SK-N-SH (cell line): ENCODE measurements around the gene RGMA. TPM values are rescaled to one million over a fixed set of nuclear protein-coding genes. Genes with fewer than 3 reads are reported as not detected.

Experiments
- CTCF ChIA-PET: fragments of 300-600, 350-600 bp; formaldehyde crosslinking; extraction: SDS; loops from one replicate; lab custom pipeline; 2021; lab: Yijun Ruan, JAX
- POLR2A ChIA-PET: fragments of 350-600 bp; sonication (Branson Sonifier 250); formaldehyde crosslinking; extraction: SDS; loops from one replicate; lab custom pipeline; 2020; ENCODE audit warnings: antibody characterized with exemption, inconsistent platforms; lab: Yijun Ruan, JAX
- DNase-seq: peaks from one replicate; pipeline ENCODE4 v3.0.0; 2012
- H2AFZ ChIP-seq: fragments of 200-600 bp; sonication (generic); 2 replicates; pipeline ENCODE4 v1.8.1; 2016; ENCODE audit warnings: antibody characterized with exemption, mild to moderate bottlenecking, low read depth
- H3F3A ChIP-seq: fragments of 200-600 bp; sonication (generic); replicated peaks from 2 replicates; pipeline ENCODE3; 2016; ENCODE audit warnings: antibody characterized with exemption, mild to moderate bottlenecking; ENCODE audit not compliant: insufficient read depth
- H3K27ac ChIP-seq, 2 experiments: fragments of 200-500 bp in 1 of 2; fragments of 200-600 bp in 1 of 2; sonication (Bioruptor generic) in 1 of 2; sonication (generic), shearing (Covaris generic) in 1 of 2; 2 replicates each; pipeline versions ENCODE4 v1.5.1 to v1.6.1; 2014 to 2016; ENCODE audit warnings: low read depth in 2 of 2, inconsistent platforms in 1 of 2, low read length in 1 of 2, mild to moderate bottlenecking in 1 of 2, mixed read lengths in 1 of 2
- H3K27me3 ChIP-seq: fragments of 200-600 bp; sonication (generic), shearing (Covaris generic); 2 replicates; pipeline ENCODE4 v1.6.1; 2016; ENCODE audit warnings: mixed run types; ENCODE audit not compliant: insufficient read depth
- H3K36me3 ChIP-seq, 2 experiments: fragments of 200-500 bp in 1 of 2; fragments of 200-600 bp in 1 of 2; sonication (Bioruptor generic) in 1 of 2; sonication (generic) in 1 of 2; replicated peaks in 1 of 2; 2 replicates each; pipeline versions ENCODE3 to v1.5.1; 2014 to 2016; ENCODE audit warnings: low read length in 1 of 2, mild to moderate bottlenecking in 1 of 2; ENCODE audit not compliant: insufficient read depth in 2 of 2, control insufficient read depth in 1 of 2
- H3K4me1 ChIP-seq, 2 experiments: fragments of 200-500 bp in 1 of 2; fragments of 200-600 bp in 1 of 2; sonication (Bioruptor generic) in 1 of 2; sonication (generic), shearing (Covaris generic) in 1 of 2; 2 replicates each; pipeline versions ENCODE4 v1.5.1 to v1.6.1; 2014 to 2016; ENCODE audit warnings: low read depth in 1 of 2, low read length in 1 of 2, mixed run types in 1 of 2; ENCODE audit not compliant: insufficient read depth in 2 of 2, control insufficient read depth in 1 of 2
- H3K4me2 ChIP-seq: fragments of 200-600 bp; sonication (generic), shearing (Covaris generic); 2 replicates; pipeline ENCODE4 v1.6.1; 2017; ENCODE audit warnings: mixed run types
- H3K4me3 ChIP-seq, 2 experiments: fragments of 200-500 bp in 1 of 2; fragments of 200-600 bp in 1 of 2; sonication (Bioruptor generic) in 1 of 2; sonication (generic), shearing (Covaris generic) in 1 of 2; 2 replicates each; pipeline versions ENCODE4 v1.5.1 to v1.8.1; 2014 to 2016; ENCODE audit warnings: low read depth in 2 of 2, inconsistent platforms in 1 of 2, low read length in 1 of 2, mild to moderate bottlenecking in 1 of 2, mixed read lengths in 1 of 2, moderate library complexity in 1 of 2
- H3K79me2 ChIP-seq: fragments of 200-600 bp; sonication (generic); 2 replicates; pipeline ENCODE4 v1.8.1; 2017; ENCODE audit warnings: mild to moderate bottlenecking; ENCODE audit not compliant: insufficient read depth
- H3K9ac ChIP-seq: fragments of 200-600 bp; sonication (generic); 2 replicates; pipeline ENCODE4 v1.6.1; 2017; ENCODE audit warnings: mixed run types
- H3K9me2 ChIP-seq: fragments of 200-600 bp; sonication (generic); 2 replicates; pipeline ENCODE4 v1.6.1; 2017; ENCODE audit warnings: mixed run types
- H3K9me3 ChIP-seq: fragments of 200-600 bp; sonication (generic); 2 replicates; pipeline ENCODE4 v1.6.1; 2017; ENCODE audit warnings: mixed run types, mild to moderate bottlenecking, moderate library complexity
- H4K20me1 ChIP-seq: fragments of 200-600 bp; sonication (generic); 2 replicates; pipeline ENCODE4 v1.6.1; 2017; ENCODE audit warnings: mild to moderate bottlenecking, mixed run types; ENCODE audit not compliant: insufficient read depth
- CHD2 ChIP-seq: fragments of 150-350 bp; IDR thresholded peaks from 2 replicates; pipeline ENCODE4 v1.6.1; 2018; ENCODE audit warnings: low read length; ENCODE audit not compliant: partially characterized antibody
- CTCF ChIP-seq: fragments of 200-600 bp; sonication (generic); IDR thresholded peaks from 2 replicates; pipeline ENCODE4 v1.6.1; 2017; ENCODE audit warnings: antibody characterized with exemption, mild to moderate bottlenecking, moderate library complexity
- FOXJ3 ChIP-seq: sonication (generic); formaldehyde crosslinking; IDR thresholded peaks from 2 replicates; pipeline ENCODE4 v1.5.1; 2020; ENCODE audit warnings: mild to moderate bottlenecking, missing genetic modification reagents
- GABPA ChIP-seq: IDR thresholded peaks from 2 replicates; pipeline ENCODE4 v1.4.0; 2012; ENCODE audit warnings: low read depth, mild to moderate bottlenecking
- GATA2 ChIP-seq: sonication (generic); formaldehyde crosslinking; IDR thresholded peaks from 2 replicates; pipeline ENCODE4 v1.5.0; 2020; ENCODE audit warnings: mild to moderate bottlenecking, missing genetic modification reagents
- JUND ChIP-seq: IDR thresholded peaks from 2 replicates; pipeline ENCODE4 v1.4.0; 2012
- NRF1 ChIP-seq: IDR thresholded peaks from 2 replicates; pipeline ENCODE4 v1.6.1; 2012; ENCODE audit warnings: low read depth, mild to moderate bottlenecking, low read length
- RFX5 ChIP-seq: IDR thresholded peaks from 2 replicates; pipeline ENCODE4 v1.6.1; 2012; ENCODE audit warnings: mild to moderate bottlenecking, improper control_type of control experiment, low read length
- RXRA ChIP-seq: IDR thresholded peaks from 2 replicates; pipeline ENCODE4 v1.4.0; 2012; ENCODE audit warnings: low read depth, mild to moderate bottlenecking, borderline replicate concordance
- TAF1 ChIP-seq: IDR thresholded peaks from 2 replicates; pipeline ENCODE4 v1.6.1; 2012; ENCODE audit warnings: low read depth, mild to moderate bottlenecking, low read length, moderate library complexity, borderline replicate concordance
- TEAD4 ChIP-seq: IDR thresholded peaks from 2 replicates; pipeline ENCODE4 v1.4.0; 2012; ENCODE audit warnings: mild to moderate bottlenecking, borderline replicate concordance; ENCODE audit not compliant: insufficient read depth
- YY1 ChIP-seq: IDR thresholded peaks from 2 replicates; pipeline ENCODE4 v1.4.0; 2012; ENCODE audit warnings: low read depth, mild to moderate bottlenecking
- WGBS: methylation state at CpG from one replicate; pipeline ENCODE4 v1.1.6; 2017; ENCODE audit warnings: low lambda C conversion rate; 5-methylcytosine and 5-hydroxymethylcytosine counted together
- polyA plus RNA-seq, 3 experiments: library from polyadenylated mRNA; depleted of rRNA; stranded (reverse); fragments of >200 nt; gene quantifications; 2 replicates each; pipeline ENCODE4 v1.2.3, GENCODE V29; 2012
- TF ChIP-seq, protein P1 (sequence below): fragments of 150-350 bp; IDR thresholded peaks from 2 replicates; pipeline ENCODE4 v1.6.1; 2017; ENCODE audit warnings: antibody characterized with exemption, low read length, low read depth, borderline replicate concordance
- TF ChIP-seq, protein P2 (sequence below): IDR thresholded peaks from 2 replicates; pipeline ENCODE4 v1.4.0; 2012; ENCODE audit warnings: low read depth, borderline replicate concordance
- TF ChIP-seq, protein P3 (sequence below): IDR thresholded peaks from 2 replicates; pipeline ENCODE4 v1.6.1; 2012; ENCODE audit warnings: mild to moderate bottlenecking, low read depth, low read length, moderate library complexity
- TF ChIP-seq, protein P4 (sequence below): IDR thresholded peaks from 2 replicates; pipeline ENCODE4; 2012

RGMA gene
- polyA plus RNA-seq, 1 of the 3 experiments (the other 2 are of a cell fraction): 1.5 TPM

- TF ChIP-seq CTCF: no peak
- no peak for TF ChIP-seq JUND
Observed at GRCh38 chr15:93089727-93090305, 805 bp upstream of the RGMA start (continued).

- POLR2A ChIA-PET: interaction anchor here (0.5 kb wide), 1 partner anchor 155 kb away, joined by 3 read pairs; no protein-coding TSS in a partner anchor
- Histone ChIP-seq H3K4me3 (peak overlapping the region; percentile 40 to 60), H3K4me1 (peaks cover 0 to 8% of the 10 kb centered on the region in 2 experiments; a peak in 1 of 4 replicates), H3K79me2 (no peaks in the 10 kb centered on the region), H2AFZ (peak overlapping the region; percentile 46; the same call in 1 of the 2 replicates), H3F3A (no peaks in the 10 kb centered on the region), H3K9ac (no peak overlapping the region), H4K20me1 (no peaks in the 10 kb centered on the region), H3K27me3 (peaks cover 45% of the 10 kb centered on the region; the same call in 1 of the 2 replicates), H3K4me2 (peak overlapping the region; percentile 76), H3K9me3 (no peaks in the 10 kb centered on the region), H3K36me3 (no peaks in the 10 kb centered on the region), H3K27ac (no peak overlapping the region), H3K9me2 (no peaks in the 10 kb centered on the region)
- CTCF ChIA-PET: interaction anchor here (0.6 to 2.6 kb wide), 79 partner anchors 11 to 1236 kb away, joined by 3 to 78 read pairs (median 4); no protein-coding TSS in a partner anchor
- DNase-seq: peak; percentile 83
- WGBS: 2% methylated on average over 30 of the region's 85 CpGs
- TF ChIP-seq RXRA: no peak
- no peak for TF ChIP-seq CTCF
- no peak for TF ChIP-seq GATA2 (CRISPR knock-in tag)
- TF ChIP-seq TEAD4: no peak
- TF ChIP-seq, protein P1, sequence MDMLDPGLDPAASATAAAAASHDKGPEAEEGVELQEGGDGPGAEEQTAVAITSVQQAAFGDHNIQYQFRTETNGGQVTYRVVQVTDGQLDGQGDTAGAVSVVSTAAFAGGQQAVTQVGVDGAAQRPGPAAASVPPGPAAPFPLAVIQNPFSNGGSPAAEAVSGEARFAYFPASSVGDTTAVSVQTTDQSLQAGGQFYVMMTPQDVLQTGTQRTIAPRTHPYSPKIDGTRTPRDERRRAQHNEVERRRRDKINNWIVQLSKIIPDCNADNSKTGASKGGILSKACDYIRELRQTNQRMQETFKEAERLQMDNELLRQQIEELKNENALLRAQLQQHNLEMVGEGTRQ: no peak
- TF ChIP-seq, protein P2, sequence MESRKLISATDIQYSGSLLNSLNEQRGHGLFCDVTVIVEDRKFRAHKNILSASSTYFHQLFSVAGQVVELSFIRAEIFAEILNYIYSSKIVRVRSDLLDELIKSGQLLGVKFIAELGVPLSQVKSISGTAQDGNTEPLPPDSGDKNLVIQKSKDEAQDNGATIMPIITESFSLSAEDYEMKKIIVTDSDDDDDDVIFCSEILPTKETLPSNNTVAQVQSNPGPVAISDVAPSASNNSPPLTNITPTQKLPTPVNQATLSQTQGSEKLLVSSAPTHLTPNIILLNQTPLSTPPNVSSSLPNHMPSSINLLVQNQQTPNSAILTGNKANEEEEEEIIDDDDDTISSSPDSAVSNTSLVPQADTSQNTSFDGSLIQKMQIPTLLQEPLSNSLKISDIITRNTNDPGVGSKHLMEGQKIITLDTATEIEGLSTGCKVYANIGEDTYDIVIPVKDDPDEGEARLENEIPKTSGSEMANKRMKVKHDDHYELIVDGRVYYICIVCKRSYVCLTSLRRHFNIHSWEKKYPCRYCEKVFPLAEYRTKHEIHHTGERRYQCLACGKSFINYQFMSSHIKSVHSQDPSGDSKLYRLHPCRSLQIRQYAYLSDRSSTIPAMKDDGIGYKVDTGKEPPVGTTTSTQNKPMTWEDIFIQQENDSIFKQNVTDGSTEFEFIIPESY: no peak
- TF ChIP-seq, protein P3, sequence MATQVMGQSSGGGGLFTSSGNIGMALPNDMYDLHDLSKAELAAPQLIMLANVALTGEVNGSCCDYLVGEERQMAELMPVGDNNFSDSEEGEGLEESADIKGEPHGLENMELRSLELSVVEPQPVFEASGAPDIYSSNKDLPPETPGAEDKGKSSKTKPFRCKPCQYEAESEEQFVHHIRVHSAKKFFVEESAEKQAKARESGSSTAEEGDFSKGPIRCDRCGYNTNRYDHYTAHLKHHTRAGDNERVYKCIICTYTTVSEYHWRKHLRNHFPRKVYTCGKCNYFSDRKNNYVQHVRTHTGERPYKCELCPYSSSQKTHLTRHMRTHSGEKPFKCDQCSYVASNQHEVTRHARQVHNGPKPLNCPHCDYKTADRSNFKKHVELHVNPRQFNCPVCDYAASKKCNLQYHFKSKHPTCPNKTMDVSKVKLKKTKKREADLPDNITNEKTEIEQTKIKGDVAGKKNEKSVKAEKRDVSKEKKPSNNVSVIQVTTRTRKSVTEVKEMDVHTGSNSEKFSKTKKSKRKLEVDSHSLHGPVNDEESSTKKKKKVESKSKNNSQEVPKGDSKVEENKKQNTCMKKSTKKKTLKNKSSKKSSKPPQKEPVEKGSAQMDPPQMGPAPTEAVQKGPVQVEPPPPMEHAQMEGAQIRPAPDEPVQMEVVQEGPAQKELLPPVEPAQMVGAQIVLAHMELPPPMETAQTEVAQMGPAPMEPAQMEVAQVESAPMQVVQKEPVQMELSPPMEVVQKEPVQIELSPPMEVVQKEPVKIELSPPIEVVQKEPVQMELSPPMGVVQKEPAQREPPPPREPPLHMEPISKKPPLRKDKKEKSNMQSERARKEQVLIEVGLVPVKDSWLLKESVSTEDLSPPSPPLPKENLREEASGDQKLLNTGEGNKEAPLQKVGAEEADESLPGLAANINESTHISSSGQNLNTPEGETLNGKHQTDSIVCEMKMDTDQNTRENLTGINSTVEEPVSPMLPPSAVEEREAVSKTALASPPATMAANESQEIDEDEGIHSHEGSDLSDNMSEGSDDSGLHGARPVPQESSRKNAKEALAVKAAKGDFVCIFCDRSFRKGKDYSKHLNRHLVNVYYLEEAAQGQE: no peak
- TF ChIP-seq, protein P4, sequence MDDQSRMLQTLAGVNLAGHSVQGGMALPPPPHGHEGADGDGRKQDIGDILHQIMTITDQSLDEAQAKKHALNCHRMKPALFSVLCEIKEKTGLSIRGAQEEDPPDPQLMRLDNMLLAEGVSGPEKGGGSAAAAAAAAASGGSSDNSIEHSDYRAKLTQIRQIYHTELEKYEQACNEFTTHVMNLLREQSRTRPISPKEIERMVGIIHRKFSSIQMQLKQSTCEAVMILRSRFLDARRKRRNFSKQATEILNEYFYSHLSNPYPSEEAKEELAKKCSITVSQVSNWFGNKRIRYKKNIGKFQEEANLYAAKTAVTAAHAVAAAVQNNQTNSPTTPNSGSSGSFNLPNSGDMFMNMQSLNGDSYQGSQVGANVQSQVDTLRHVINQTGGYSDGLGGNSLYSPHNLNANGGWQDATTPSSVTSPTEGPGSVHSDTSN: no peak
- no peak for TF ChIP-seq CHD2
- TF ChIP-seq RFX5: no peak
- no peak for TF ChIP-seq FOXJ3 (CRISPR knock-in tag)
- no peak for TF ChIP-seq TAF1
- TF ChIP-seq GABPA: no peak
- TF ChIP-seq YY1: no peak
- no peak for TF ChIP-seq NRF1
Observed at GRCh38 chr15:93088200-93088980, 621 bp downstream of the RGMA start.
